HepG2 (cell line): ENCODE measurements around the gene SLC35G2. TPM values are rescaled to one million over a fixed set of nuclear protein-coding genes. Genes with fewer than 3 reads are reported as not detected.

Source experiments
- AHDC1 ChIP-seq: sonication (generic); formaldehyde crosslinking; IDR thresholded peaks from 2 replicates; pipeline ENCODE4 v1.5.1; 2020; ENCODE audit warnings: mild to moderate bottlenecking, missing genetic modification reagents, borderline replicate concordance
- ELF4 ChIP-seq: sonication (generic); formaldehyde crosslinking; IDR thresholded peaks from 2 replicates; pipeline ENCODE4 v1.5.0; 2020; ENCODE audit warnings: missing genetic modification reagents, mild to moderate bottlenecking, moderate library complexity, borderline replicate concordance
- HINFP ChIP-seq: sonication (generic); formaldehyde crosslinking; IDR thresholded peaks from 2 replicates; pipeline ENCODE4 v1.4.0; 2020; ENCODE audit warnings: low read depth, mild to moderate bottlenecking, missing genetic modification reagents
- KAT2B ChIP-seq: fragments of 150-350 bp; IDR thresholded peaks from 2 replicates; pipeline ENCODE4 v1.6.1; 2014; ENCODE audit warnings: low read depth, low read length, borderline replicate concordance
- MED8 ChIP-seq: sonication (generic); formaldehyde crosslinking; IDR thresholded peaks from 2 replicates; pipeline ENCODE4 v1.8.1; 2023; ENCODE audit warnings: mild to moderate bottlenecking, missing genetic modification reagents; ENCODE audit not compliant: insufficient replicate concordance
- NFIC ChIP-seq: IDR thresholded peaks from 2 replicates; pipeline ENCODE4 v1.6.1; 2012; ENCODE audit warnings: mild to moderate bottlenecking, low read length, inconsistent platforms
- PPARG ChIP-seq: conservative IDR thresholded peaks from 2 replicates; pipeline ENCODE4 v1.6.1; 2016; ENCODE audit warnings: missing biosample characterization, missing genetic modification reagents
- PREB ChIP-seq: sonication (generic); formaldehyde crosslinking; IDR thresholded peaks from 2 replicates; pipeline ENCODE4 v1.4.0; 2020; ENCODE audit warnings: missing genetic modification reagents
- TRIM24 ChIP-seq: sonication (generic); formaldehyde crosslinking; IDR thresholded peaks from 2 replicates; pipeline ENCODE4 v1.8.0; 2022; ENCODE audit warnings: mild to moderate bottlenecking, missing genetic modification reagents
- ZBTB14 ChIP-seq: sonication (generic); formaldehyde crosslinking; IDR thresholded peaks from 2 replicates; pipeline ENCODE4 v1.4.0; 2020; ENCODE audit warnings: missing genetic modification reagents
- ZBTB3 ChIP-seq: sonication (generic); formaldehyde crosslinking; IDR thresholded peaks from 2 replicates; pipeline ENCODE4 v1.4.0; 2020; ENCODE audit warnings: low read depth, mild to moderate bottlenecking, moderate library complexity, missing genetic modification reagents, borderline replicate concordance
- ZNF280D ChIP-seq: sonication (generic); formaldehyde crosslinking; IDR thresholded peaks from 2 replicates; pipeline ENCODE4 v1.5.1; 2020; ENCODE audit warnings: mild to moderate bottlenecking, missing genetic modification reagents
- ZNF615 ChIP-seq: sonication (generic); formaldehyde crosslinking; IDR thresholded peaks from 2 replicates; pipeline ENCODE4 v1.5.0; 2020; ENCODE audit warnings: mild to moderate bottlenecking, missing genetic modification reagents, borderline replicate concordance
- ZNF674 ChIP-seq: sonication (generic); formaldehyde crosslinking; IDR thresholded peaks from 2 replicates; pipeline ENCODE4 v1.5.0; 2020; ENCODE audit warnings: low read depth, mild to moderate bottlenecking, missing genetic modification reagents
- polyA plus RNA-seq, 8 experiments: library from polyadenylated mRNA; depleted of rRNA in 3 of 8; stranded (reverse) in 7 of 8; unstranded in 1 of 8; fragments of >200 nt; fragmentation: Illumina TruSeq in 4 of 8; extraction: Trizol in 4 of 8; gene quantifications; 2 replicates each; pipeline versions ENCODE4 v1.2.1 to v1.2.3, GENCODE V29; 2011 to 2016; ENCODE audit warnings: low read depth in 4 of 8, missing spikeins in 1 of 8, mixed read lengths in 1 of 8; ENCODE audit not compliant: insufficient read depth in 1 of 8
- total RNA-seq, 5 experiments: library from RNA; depleted of rRNA; stranded (reverse); fragments of >200 nt; fragmentation: Illumina TruSeq; extraction: Trizol; gene quantifications; 2 replicates each; pipeline ENCODE4 v1.2.3, GENCODE V29; 2016; ENCODE audit warnings: low read depth in 1 of 5

Gene SLC35G2
- total and polyA plus RNA-seq, 2 of the 13 experiments (the other 11 are each of a cell fraction or from before 2014, with no cell fraction given) = 7.6 to 10.3 TPM

GRCh38 chr3:136819731-136820679 is 1.1 kb downstream of the SLC35G2 start (continued):
- TF ChIP-seq KAT2B (no peak), AHDC1 (CRISPR knock-in tag) (no peak), ZBTB3 (CRISPR knock-in tag) (no peak), ZBTB14 (CRISPR knock-in tag) (peak; percentile 29; the same call in 1 of the 2 replicates), MED8 (no peak), PPARG (CRISPR knock-in tag) (no peak), ZNF674 (CRISPR knock-in tag) (no peak), PREB (CRISPR knock-in tag) (no peak), ELF4 (CRISPR knock-in tag) (no peak), NFIC (no peak), TRIM24 (CRISPR knock-in tag) (no peak), ZNF615 (CRISPR knock-in tag) (no peak), HINFP (CRISPR knock-in tag) (peak; percentile 77), ZNF280D (CRISPR knock-in tag) (no peak; the same call in 1 of the 2 replicates)
